GM19043 (cell line): ENCODE measurements around the gene C6orf62.
"Not testable (repeated sequence)": the region's sequence is repeated elsewhere in the genome, so short reads cannot be mapped to it uniquely, and the experiment has no call there.

ENCODE experiments used
- ATAC-seq: cut with Tn5 transposase; IDR thresholded peaks from one replicate; pipeline ENCODE4 v1.9.1; 2021; ENCODE audit warnings: low read depth; ENCODE audit not compliant: unreplicated experiment

Gene C6orf62

GRCh38 chr6:24702720-24703282 lies 16.2 kb downstream of the C6orf62 start:
- ATAC-seq, result no peak

GRCh38 chr6:24699521-24700359 lies 19.2 kb downstream of the C6orf62 start:
- no peak for ATAC-seq

- no peak for ATAC-seq
Measured at GRCh38 chr6:24696097-24696496, 22.9 kb downstream of the C6orf62 start.

- not testable (repeated sequence) for ATAC-seq
Measured at GRCh38 chr6:24695635-24696034, 23.3 kb downstream of the C6orf62 start.

- peak; percentile 54 for ATAC-seq
Measured at GRCh38 chr6:24694198-24694597, 24.8 kb downstream of the C6orf62 start.

GRCh38 chr6:24692848-24693592 lies 25.9 kb downstream of the C6orf62 start:
- ATAC-seq, result no peak

- no peak for ATAC-seq
Measured at GRCh38 chr6:24692415-24692814, 26.5 kb downstream of the C6orf62 start.

- ATAC-seq, result no peak
Measured at GRCh38 chr6:24692003-24692402, 27.0 kb downstream of the C6orf62 start.

- no peak for ATAC-seq
Measured at GRCh38 chr6:24691550-24691949, 27.4 kb downstream of the C6orf62 start.

GRCh38 chr6:24690593-24690992 lies 28.4 kb downstream of the C6orf62 start:
- no peak for ATAC-seq

- ATAC-seq, result no peak
Measured at GRCh38 chr6:24689964-24690363, 29.0 kb downstream of the C6orf62 start.

- no peak for ATAC-seq
Measured at GRCh38 chr6:24686946-24687345, 32.0 kb downstream of the C6orf62 start.

GRCh38 chr6:24686408-24686807 lies 32.5 kb downstream of the C6orf62 start:
- ATAC-seq, result no peak

- ATAC-seq, result no peak
Measured at GRCh38 chr6:24683297-24684296, 35.4 kb downstream of the C6orf62 start.

- no peak for ATAC-seq
Measured at GRCh38 chr6:24680582-24680981, 38.4 kb downstream of the C6orf62 start.

- ATAC-seq, result not testable (repeated sequence)
Measured at GRCh38 chr6:24678792-24679352, 40.1 kb downstream of the C6orf62 start.

GRCh38 chr6:24673625-24674024 lies 45.3 kb downstream of the C6orf62 start:
- ATAC-seq, result no peak

GRCh38 chr6:24672620-24673182 lies 46.3 kb downstream of the C6orf62 start:
- no peak for ATAC-seq

GRCh38 chr6:24671077-24671476 lies 47.9 kb downstream of the C6orf62 start:
- not testable (repeated sequence) for ATAC-seq

- not testable (repeated sequence) for ATAC-seq
Measured at GRCh38 chr6:24670492-24670891, 48.5 kb downstream of the C6orf62 start.
